AG09309 (cell line): Measurements from ENCODE around the gene SKIC3.

Source experiments
- DNase-seq: peaks from one replicate; pipeline ENCODE4 v3.0.0-alpha.2; 2010; ENCODE audit warnings: low read depth
- H3K4me3 ChIP-seq: 2 replicates; pipeline ENCODE4 v1.5.1; 2011; ENCODE audit warnings: mild to moderate bottlenecking, low read depth, low read length, moderate library complexity; ENCODE audit not compliant: control insufficient read depth
- TF ChIP-seq, protein P1 (sequence below): IDR thresholded peaks from 2 replicates; pipeline ENCODE4 v1.5.1; 2011; ENCODE audit warnings: mild to moderate bottlenecking, low read depth, low read length, inconsistent platforms; ENCODE audit not compliant: insufficient read depth, control insufficient read depth; ENCODE audit errors: missing control alignments

Gene SKIC3

DNA sequence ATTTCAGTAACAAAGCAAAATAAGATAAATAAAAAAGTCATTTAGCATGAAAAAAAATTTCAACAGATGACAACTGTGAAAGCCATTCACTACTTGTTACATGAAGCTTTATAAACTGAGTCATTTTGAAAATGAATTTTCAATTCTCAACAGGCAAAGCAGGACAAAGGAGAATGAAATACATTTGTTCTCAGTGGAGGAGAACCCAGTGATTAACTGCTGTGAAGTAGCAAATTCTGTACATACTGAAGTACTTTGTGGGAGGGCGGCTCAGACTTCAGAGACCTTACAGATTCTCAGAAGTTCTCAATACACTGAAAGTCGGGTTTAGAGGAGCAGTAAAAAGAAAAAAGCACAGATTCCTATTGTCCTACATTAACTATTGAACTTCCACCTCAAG, 21.7 kb downstream of the SKIC3 start:
- DNase-seq: no peak
- TF ChIP-seq, protein P1, sequence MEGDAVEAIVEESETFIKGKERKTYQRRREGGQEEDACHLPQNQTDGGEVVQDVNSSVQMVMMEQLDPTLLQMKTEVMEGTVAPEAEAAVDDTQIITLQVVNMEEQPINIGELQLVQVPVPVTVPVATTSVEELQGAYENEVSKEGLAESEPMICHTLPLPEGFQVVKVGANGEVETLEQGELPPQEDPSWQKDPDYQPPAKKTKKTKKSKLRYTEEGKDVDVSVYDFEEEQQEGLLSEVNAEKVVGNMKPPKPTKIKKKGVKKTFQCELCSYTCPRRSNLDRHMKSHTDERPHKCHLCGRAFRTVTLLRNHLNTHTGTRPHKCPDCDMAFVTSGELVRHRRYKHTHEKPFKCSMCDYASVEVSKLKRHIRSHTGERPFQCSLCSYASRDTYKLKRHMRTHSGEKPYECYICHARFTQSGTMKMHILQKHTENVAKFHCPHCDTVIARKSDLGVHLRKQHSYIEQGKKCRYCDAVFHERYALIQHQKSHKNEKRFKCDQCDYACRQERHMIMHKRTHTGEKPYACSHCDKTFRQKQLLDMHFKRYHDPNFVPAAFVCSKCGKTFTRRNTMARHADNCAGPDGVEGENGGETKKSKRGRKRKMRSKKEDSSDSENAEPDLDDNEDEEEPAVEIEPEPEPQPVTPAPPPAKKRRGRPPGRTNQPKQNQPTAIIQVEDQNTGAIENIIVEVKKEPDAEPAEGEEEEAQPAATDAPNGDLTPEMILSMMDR: no peak
- no peak overlapping the region for H3K4me3 ChIP-seq

DNA sequence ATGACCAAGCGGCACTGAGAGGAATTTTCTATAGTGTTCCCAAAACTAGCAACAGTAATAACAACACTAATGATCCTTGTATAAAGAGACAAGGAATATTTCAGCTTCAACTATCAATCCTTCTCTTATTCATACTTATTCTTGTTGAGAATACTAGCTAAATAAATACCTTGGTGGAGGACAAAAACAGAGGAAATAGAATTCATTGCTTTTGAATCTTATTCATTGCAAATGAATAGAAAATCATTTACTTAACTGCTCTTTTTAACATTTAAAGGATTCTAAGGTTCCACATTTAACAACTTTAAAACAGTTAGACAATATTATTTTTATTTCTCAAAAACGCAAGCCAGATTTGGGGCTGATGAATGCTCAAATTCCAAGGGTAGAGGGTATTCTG, 22.4 kb downstream of the SKIC3 start:
- no peak overlapping the region for H3K4me3 ChIP-seq
- TF ChIP-seq, protein P1: no peak
- DNase-seq: no peak

DNA sequence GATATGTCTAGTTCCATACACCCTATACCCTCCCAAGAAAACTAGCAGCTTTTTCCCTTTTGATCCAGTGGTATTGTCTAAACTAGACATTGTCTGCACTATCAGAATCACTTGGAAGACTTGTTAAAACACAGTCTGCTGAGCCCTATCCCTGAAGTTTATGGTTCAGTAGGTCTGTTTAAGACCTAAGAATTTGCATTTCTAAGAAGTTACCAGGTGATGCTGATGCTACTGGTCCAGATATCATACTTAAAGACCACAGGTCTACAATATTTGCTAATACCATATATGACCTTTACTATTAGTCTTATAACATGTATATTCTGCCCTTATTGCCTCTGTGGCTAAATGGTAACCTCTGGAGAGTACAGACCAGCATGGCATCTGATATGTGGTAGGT, 23.3 kb downstream of the SKIC3 start:
- TF ChIP-seq, protein P1: no peak

DNA sequence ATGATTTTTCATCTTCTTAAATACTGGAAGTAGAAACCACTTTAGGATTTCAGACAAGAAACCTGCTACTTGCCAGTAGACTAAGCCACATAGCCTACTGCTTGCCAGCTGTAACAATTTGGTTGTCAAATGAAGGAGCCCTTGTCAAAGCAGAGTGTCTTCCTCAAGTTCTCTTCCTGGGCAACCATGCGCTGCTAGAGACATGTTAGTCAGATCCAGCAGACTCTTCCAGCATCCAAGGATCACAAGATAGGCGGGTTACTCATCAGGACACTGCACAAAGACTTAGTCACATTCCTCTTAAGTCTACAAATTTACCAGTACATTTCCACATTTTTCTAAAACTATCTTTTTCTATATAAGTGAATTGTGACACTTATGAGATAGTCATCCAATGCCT, 24.4 kb downstream of the SKIC3 start:
- no peak overlapping the region for H3K4me3 ChIP-seq
- DNase-seq: peak; percentile 67
- TF ChIP-seq, protein P1: no peak

More for the DNA sequence above, 23.3 kb downstream of the SKIC3 start:
- no peak overlapping the region for H3K4me3 ChIP-seq
- DNase-seq: no peak

DNA sequence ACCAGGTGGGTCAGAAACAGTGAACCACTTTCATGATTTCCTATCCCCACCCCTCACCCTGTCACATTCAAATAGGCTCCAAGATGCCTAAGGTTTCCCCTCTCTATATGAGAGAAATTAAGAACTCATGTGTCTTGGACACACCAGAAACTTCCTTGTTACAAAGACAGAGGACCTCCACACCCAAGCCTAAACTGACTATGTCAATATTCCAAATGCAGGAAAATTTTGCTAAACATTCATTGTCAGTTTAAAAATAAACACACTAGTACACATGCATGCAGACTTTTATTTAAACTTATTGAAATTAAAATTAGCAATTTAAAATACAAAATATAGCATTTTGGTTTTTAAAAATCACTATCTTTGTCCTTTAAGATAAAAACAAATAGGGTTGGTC, 26.2 kb downstream of the SKIC3 start:
- TF ChIP-seq, protein P1: no peak
- no peak overlapping the region for H3K4me3 ChIP-seq
- no peak for DNase-seq

DNA sequence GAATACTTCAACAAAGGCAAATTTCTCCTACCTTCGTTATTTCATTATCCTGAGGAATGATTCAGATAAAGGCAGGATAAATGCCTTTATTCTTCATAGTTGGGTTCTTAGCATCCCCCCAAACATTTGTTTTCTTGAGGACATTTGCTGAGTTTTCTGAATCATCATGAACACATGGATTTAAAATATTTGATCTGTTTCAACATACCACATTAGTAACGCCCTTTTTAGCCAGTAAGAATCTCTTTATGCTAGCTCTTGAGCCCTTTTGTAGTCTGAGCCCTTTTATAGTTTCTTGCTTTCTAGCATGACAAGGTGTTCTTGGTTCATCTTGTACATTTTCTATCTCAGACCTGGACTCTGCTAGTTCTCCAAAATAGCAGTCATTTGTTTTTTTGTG, 27.9 kb downstream of the SKIC3 start:
- TF ChIP-seq, protein P1: no peak
- no peak for DNase-seq
- no peak overlapping the region for H3K4me3 ChIP-seq

DNA sequence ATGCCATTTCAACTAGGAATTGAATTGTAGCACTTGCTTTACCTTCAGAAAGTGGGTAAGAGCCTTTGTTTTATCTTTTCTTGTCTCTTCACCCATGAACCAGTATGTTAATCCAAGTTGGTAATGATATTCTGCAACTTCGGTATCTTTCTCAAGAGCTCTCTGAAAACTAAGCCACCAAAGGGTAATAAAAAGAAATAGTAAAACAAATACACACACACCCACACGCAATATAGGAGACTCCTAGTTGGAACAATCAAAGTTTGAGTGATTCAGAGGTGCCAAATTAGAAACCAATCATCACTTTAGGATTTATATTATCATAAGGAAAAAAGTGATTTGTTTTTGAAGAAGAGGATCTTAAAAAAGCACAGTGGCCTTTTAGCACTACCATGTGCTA, 30.4 kb downstream of the SKIC3 start:
- no peak overlapping the region for H3K4me3 ChIP-seq
- DNase-seq: no peak
- TF ChIP-seq, protein P1: no peak
